WTC11 (cell line): ENCODE data around the gene URAD. TPM values are rescaled to one million over a fixed set of nuclear protein-coding genes. Genes with fewer than 3 reads are reported as not detected.

Source experiments
- ATAC-seq: fragments of 200-7000 bp; cut with Tn5 transposase; 2 replicates; pipeline ENCODE4 v1.10.0; 2021; ENCODE audit warnings: mild to moderate bottlenecking, moderate library complexity
- CTCF ChIA-PET: fragments of 300-600 bp; sonication (Branson Sonifier 250); formaldehyde crosslinking; loops from one replicate; lab custom pipeline; 2021; ENCODE audit warnings: antibody characterized with exemption; lab: Charles Lee
- POLR2A ChIA-PET: fragments of 350-600 bp; sonication (Branson Sonifier 250); formaldehyde crosslinking; loops from one replicate; lab custom pipeline; 2021; ENCODE audit warnings: antibody characterized with exemption; lab: Charles Lee
- DNase-seq: peaks from one replicate; pipeline ENCODE4 v3.0.0; 2021; ENCODE audit warnings: low spot score
- H3K27ac Mint-ChIP-seq: 2 replicates; pipeline ENCODE4 v1.8.0; 2021; ENCODE audit warnings: mixed read lengths
- H3K27me3 Mint-ChIP-seq: 2 replicates; pipeline ENCODE4 v1.8.0; 2021; ENCODE audit warnings: low read depth, mild to moderate bottlenecking, moderate library complexity, mixed read lengths
- H3K36me3 Mint-ChIP-seq: 2 replicates; pipeline ENCODE4 v1.8.0; 2021; ENCODE audit warnings: mixed read lengths
- H3K4me1 Mint-ChIP-seq: 2 replicates; pipeline ENCODE4 v1.8.0; 2022; ENCODE audit warnings: mixed read lengths
- H3K4me3 Mint-ChIP-seq: 2 replicates; pipeline ENCODE4 v1.8.0; 2021; ENCODE audit warnings: mild to moderate bottlenecking, moderate library complexity, mixed read lengths
- H3K9me3 Mint-ChIP-seq: 2 replicates; pipeline ENCODE4 v1.8.0; 2021; ENCODE audit warnings: mixed read lengths
- ARID4B ChIP-seq: sonication (generic); formaldehyde crosslinking; IDR thresholded peaks from 2 replicates; pipeline ENCODE4 v1.8.0; 2023; ENCODE audit warnings: missing genetic modification reagents, mild to moderate bottlenecking, borderline replicate concordance
- ATF1 ChIP-seq: sonication (generic); formaldehyde crosslinking; IDR thresholded peaks from 2 replicates; pipeline ENCODE4 v1.8.1; 2023; ENCODE audit warnings: mild to moderate bottlenecking, moderate library complexity, missing genetic modification reagents
- ATF6 ChIP-seq: sonication (generic); formaldehyde crosslinking; IDR thresholded peaks from 2 replicates; pipeline ENCODE4 v1.8.1; 2023; ENCODE audit warnings: mild to moderate bottlenecking, missing genetic modification reagents
- CREB1 ChIP-seq: sonication (generic); formaldehyde crosslinking; IDR thresholded peaks from 2 replicates; pipeline ENCODE4 v1.8.0; 2023; ENCODE audit warnings: mild to moderate bottlenecking, missing genetic modification reagents
- CREM ChIP-seq: sonication (generic); formaldehyde crosslinking; IDR thresholded peaks from 2 replicates; pipeline ENCODE4 v1.8.1; 2022; ENCODE audit warnings: mild to moderate bottlenecking, missing genetic modification reagents, moderate library complexity
- ELF4 ChIP-seq: sonication (generic); formaldehyde crosslinking; IDR thresholded peaks from 2 replicates; pipeline ENCODE4 v1.8.1; 2022; ENCODE audit warnings: low read depth, mild to moderate bottlenecking, moderate library complexity, missing genetic modification reagents
- FOXP1 ChIP-seq: sonication (generic); formaldehyde crosslinking; IDR thresholded peaks from 2 replicates; pipeline ENCODE4 v1.8.0; 2022; ENCODE audit warnings: missing genetic modification reagents, mild to moderate bottlenecking, moderate library complexity, borderline replicate concordance
- GABPB1 ChIP-seq: sonication (generic); formaldehyde crosslinking; IDR thresholded peaks from 2 replicates; pipeline ENCODE4 v1.8.1; 2023; ENCODE audit warnings: mild to moderate bottlenecking, missing genetic modification reagents
- HMGA2 ChIP-seq: fragments of 250-450 bp; sonication (Bioruptor Pico); IDR thresholded peaks from 2 replicates; pipeline ENCODE4 v1.4.0; 2021; ENCODE audit warnings: mild to moderate bottlenecking, moderate library complexity
- IRF2 ChIP-seq: sonication (generic); formaldehyde crosslinking; IDR thresholded peaks from 2 replicates; pipeline ENCODE4 v1.8.0; 2022; ENCODE audit warnings: low read depth, missing genetic modification reagents, borderline replicate concordance
- JUN ChIP-seq: sonication (generic); formaldehyde crosslinking; IDR thresholded peaks from 2 replicates; pipeline ENCODE4 v1.8.0; 2023; ENCODE audit warnings: mild to moderate bottlenecking, missing genetic modification reagents
- MYBL2 ChIP-seq: sonication (generic); formaldehyde crosslinking; IDR thresholded peaks from 2 replicates; pipeline ENCODE4 v1.8.1; 2023; ENCODE audit warnings: mild to moderate bottlenecking, moderate library complexity, missing genetic modification reagents
- NR2C2 ChIP-seq: sonication (generic); formaldehyde crosslinking; IDR thresholded peaks from 2 replicates; pipeline ENCODE4 v1.8.0; 2022; ENCODE audit warnings: mild to moderate bottlenecking, missing genetic modification reagents
- PRRX2 ChIP-seq: fragments of 250-450 bp; sonication (Bioruptor Pico); IDR thresholded peaks from 2 replicates; pipeline ENCODE4 v1.8.0; 2021; ENCODE audit warnings: mild to moderate bottlenecking
- SOX15 ChIP-seq: fragments of 250-450 bp; sonication (Bioruptor Pico); IDR thresholded peaks from 2 replicates; pipeline ENCODE4 v1.9.0; 2021; ENCODE audit warnings: mild to moderate bottlenecking
- SP1 ChIP-seq: sonication (generic); formaldehyde crosslinking; conservative IDR thresholded peaks from 2 replicates; pipeline ENCODE4 v1.8.1; 2022; ENCODE audit warnings: missing genetic modification reagents
- ZNF138 ChIP-seq: sonication (generic); formaldehyde crosslinking; conservative IDR thresholded peaks from 2 replicates; pipeline ENCODE4 v1.8.1; 2022; ENCODE audit warnings: mild to moderate bottlenecking, moderate library complexity, missing genetic modification reagents
- ZNF416 ChIP-seq: fragments of 250-450 bp; sonication (Bioruptor Pico); IDR thresholded peaks from 2 replicates; pipeline ENCODE4 v1.9.0; 2021; ENCODE audit warnings: mild to moderate bottlenecking, inconsistent platforms
- ZNF423 ChIP-seq: fragments of 250-450 bp; sonication (Bioruptor Pico); IDR thresholded peaks from 2 replicates; pipeline ENCODE4 v2.1.2; 2022; ENCODE audit warnings: mild to moderate bottlenecking, moderate library complexity
- total RNA-seq: library from RNA; stranded (reverse); gene quantifications from 3 replicates; pipeline ENCODE4 v1.2.3, GENCODE V29; 2021
- TF ChIP-seq, protein P1 (sequence below): sonication (generic); formaldehyde crosslinking; IDR thresholded peaks from 2 replicates; pipeline ENCODE4 v1.8.0; 2022; ENCODE audit warnings: mild to moderate bottlenecking, missing genetic modification reagents
- TF ChIP-seq, protein P2 (sequence below): fragments of 250-450 bp; sonication (Bioruptor Pico); IDR thresholded peaks from 2 replicates; pipeline ENCODE4 v2.1.2; 2022; ENCODE audit warnings: mild to moderate bottlenecking, moderate library complexity
- TF ChIP-seq, protein P3 (sequence below): fragments of 250-450 bp; sonication (Bioruptor Pico); IDR thresholded peaks from 2 replicates; pipeline ENCODE4 v1.8.0; 2021; ENCODE audit warnings: mild to moderate bottlenecking

The URAD gene
- total RNA-seq, 1 experiment from 2014 or later = not detected

DNA sequence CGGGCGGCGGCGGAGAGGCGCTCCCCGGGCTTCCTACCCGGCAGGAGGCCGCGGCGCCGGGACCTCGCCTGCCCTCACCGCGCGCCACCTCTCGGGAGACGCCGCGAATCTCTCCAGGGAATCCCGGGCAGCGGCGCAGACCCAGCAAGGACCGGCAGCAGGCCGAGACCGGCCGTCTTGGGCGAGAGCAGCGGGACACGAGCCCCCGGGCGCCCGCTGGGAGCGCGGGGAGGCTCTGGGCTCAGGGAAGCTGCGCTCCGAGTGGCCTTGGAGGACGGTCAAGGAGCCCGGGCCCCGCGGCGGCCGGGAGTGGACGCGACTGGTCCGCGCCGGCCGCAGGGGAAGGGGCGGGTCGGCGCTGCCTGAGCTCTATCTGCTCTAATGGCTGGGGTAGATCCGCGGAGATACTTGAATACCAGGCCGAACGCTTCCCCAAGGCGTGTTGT, 34.1 kb downstream of the URAD start:
- no peaks in the 10 kb centered on the region for H3K36me3 Mint-ChIP-seq
- H3K9me3 Mint-ChIP-seq = peaks cover 8% of the 10 kb centered on the region
- DNase-seq = peak; percentile 71
- TF ChIP-seq ARID4B (no peak), MYBL2 (CRISPR knock-in tag) (no peak), HMGA2 (CRISPR knock-in tag) (no peak), ZNF423 (CRISPR knock-in tag) (peak; percentile 75; the same call in 1 of the 2 replicates), SP1 (CRISPR knock-in tag) (no peak), ELF4 (no peak)
- TF ChIP-seq, protein P1, sequence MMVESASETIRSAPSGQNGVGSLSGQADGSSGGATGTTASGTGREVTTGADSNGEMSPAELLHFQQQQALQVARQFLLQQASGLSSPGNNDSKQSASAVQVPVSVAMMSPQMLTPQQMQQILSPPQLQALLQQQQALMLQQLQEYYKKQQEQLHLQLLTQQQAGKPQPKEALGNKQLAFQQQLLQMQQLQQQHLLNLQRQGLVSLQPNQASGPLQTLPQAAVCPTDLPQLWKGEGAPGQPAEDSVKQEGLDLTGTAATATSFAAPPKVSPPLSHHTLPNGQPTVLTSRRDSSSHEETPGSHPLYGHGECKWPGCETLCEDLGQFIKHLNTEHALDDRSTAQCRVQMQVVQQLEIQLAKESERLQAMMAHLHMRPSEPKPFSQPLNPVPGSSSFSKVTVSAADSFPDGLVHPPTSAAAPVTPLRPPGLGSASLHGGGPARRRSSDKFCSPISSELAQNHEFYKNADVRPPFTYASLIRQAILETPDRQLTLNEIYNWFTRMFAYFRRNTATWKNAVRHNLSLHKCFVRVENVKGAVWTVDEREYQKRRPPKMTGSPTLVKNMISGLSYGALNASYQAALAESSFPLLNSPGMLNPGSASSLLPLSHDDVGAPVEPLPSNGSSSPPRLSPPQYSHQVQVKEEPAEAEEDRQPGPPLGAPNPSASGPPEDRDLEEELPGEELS = no peak
- TF ChIP-seq, protein P2, sequence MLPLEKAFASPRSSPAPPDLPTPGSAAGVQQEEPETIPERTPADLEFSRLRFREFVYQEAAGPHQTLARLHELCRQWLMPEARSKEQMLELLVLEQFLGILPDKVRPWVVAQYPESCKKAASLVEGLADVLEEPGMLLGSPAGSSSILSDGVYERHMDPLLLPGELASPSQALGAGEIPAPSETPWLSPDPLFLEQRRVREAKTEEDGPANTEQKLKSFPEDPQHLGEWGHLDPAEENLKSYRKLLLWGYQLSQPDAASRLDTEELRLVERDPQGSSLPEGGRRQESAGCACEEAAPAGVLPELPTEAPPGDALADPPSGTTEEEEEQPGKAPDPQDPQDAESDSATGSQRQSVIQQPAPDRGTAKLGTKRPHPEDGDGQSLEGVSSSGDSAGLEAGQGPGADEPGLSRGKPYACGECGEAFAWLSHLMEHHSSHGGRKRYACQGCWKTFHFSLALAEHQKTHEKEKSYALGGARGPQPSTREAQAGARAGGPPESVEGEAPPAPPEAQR (CRISPR knock-in tag) = no peak
- TF ChIP-seq, all 79 proteins: peak for 1
- POLR2A ChIA-PET = interaction anchor here (0.6 to 1.1 kb wide), 3 partner anchors 24 to 339 kb away, joined by 5 to 6 read pairs (median 5); no protein-coding TSS in a partner anchor
- CTCF ChIA-PET = interaction anchor here (0.5 to 4.1 kb wide), 52 partner anchors 8 to 1470 kb away, joined by 3 to 211 read pairs (median 6); partner anchors contain the start of genes CDX2, LNX2, PDX1 and URAD
- Mint-ChIP-seq H3K4me1 (peaks cover 6% of the 10 kb centered on the region), H3K27me3 (peaks cover 99% of the 10 kb centered on the region), H3K27ac (no peak overlapping the region), H3K4me3 (peak overlapping the region; percentile 74)
- ATAC-seq = peak; percentile 43

- peak; percentile 91 for DNase-seq
- Mint-ChIP-seq H3K36me3 (no peaks in the 10 kb centered on the region), H3K4me3 (peak overlapping the region; percentile 74), H3K4me1 (peaks cover 6% of the 10 kb centered on the region), H3K27ac (no peak overlapping the region), H3K9me3 (peaks cover 8% of the 10 kb centered on the region), H3K27me3 (peaks cover 99% of the 10 kb centered on the region)
- POLR2A ChIA-PET = interaction anchor here (0.6 to 1.1 kb wide), 2 partner anchors 25 to 339 kb away, joined by 5 to 6 read pairs; no protein-coding TSS in a partner anchor
- ATAC-seq = peak; percentile 95
- CTCF ChIA-PET = interaction anchor here (0.5 to 4.1 kb wide), 59 partner anchors 9 to 591 kb away, joined by 3 to 211 read pairs (median 5); partner anchors contain the start of genes CDX2, LNX2, PDX1 and URAD
- TF ChIP-seq CREB1 = no peak
- no peak for TF ChIP-seq NR2C2
- no peak for TF ChIP-seq ATF6 (CRISPR knock-in tag)
- 0 out of 2 replicates have a peak, but pooled peaks have one; percentile 27 for TF ChIP-seq ZNF416
- TF ChIP-seq SOX15 (CRISPR knock-in tag) = no peak
- no peak for TF ChIP-seq ZNF138 (CRISPR knock-in tag)
- no peak for TF ChIP-seq FOXP1 (CRISPR knock-in tag)
- TF ChIP-seq, protein P3, sequence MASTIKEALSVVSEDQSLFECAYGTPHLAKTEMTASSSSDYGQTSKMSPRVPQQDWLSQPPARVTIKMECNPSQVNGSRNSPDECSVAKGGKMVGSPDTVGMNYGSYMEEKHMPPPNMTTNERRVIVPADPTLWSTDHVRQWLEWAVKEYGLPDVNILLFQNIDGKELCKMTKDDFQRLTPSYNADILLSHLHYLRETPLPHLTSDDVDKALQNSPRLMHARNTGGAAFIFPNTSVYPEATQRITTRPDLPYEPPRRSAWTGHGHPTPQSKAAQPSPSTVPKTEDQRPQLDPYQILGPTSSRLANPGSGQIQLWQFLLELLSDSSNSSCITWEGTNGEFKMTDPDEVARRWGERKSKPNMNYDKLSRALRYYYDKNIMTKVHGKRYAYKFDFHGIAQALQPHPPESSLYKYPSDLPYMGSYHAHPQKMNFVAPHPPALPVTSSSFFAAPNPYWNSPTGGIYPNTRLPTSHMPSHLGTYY = no peak
- no peak for TF ChIP-seq GABPB1 (CRISPR knock-in tag)
- TF ChIP-seq, protein P2 (CRISPR knock-in tag) = no peak
- TF ChIP-seq JUN (CRISPR knock-in tag) = no peak
- no peak for TF ChIP-seq IRF2 (CRISPR knock-in tag)
- TF ChIP-seq CREM = peak; percentile 21; the same call in 1 of the 2 replicates
- no peak for TF ChIP-seq PRRX2 (CRISPR knock-in tag)
- TF ChIP-seq ATF1 (CRISPR knock-in tag) = no peak
Observed at GRCh38 chr13:27953676-27954405, 34.7 kb downstream of the URAD start.
